Measurements from ENCODE around the gene RHBDF1. TPM values are rescaled to one million over a fixed set of nuclear protein-coding genes. Genes with fewer than 3 reads are reported as not detected.

Gene RHBDF1
- total and polyA plus RNA-seq, 10 of the 15 experiments (the other 5 are each of a cell fraction or from before 2014, with no cell fraction given), result 0.04 to 0.85 (median 0.36) TPM; not detected in 3

GRCh38 chr16:92431-93339 is 20.3 kb upstream of the RHBDF1 start:
- FAIRE-seq, result no peak

More at GRCh38 chr16:92431-93339, 20.3 kb upstream of the RHBDF1 start:
- ATAC-seq (no peak), DNase-seq (ENCODE audit: low read depth, low spot score) (no peak)
- no TSS peak for BruUV-seq (replicated peaks)
- Histone ChIP-seq H3K9me3 (replicated peaks; ENCODE audit: control insufficient read depth, insufficient read depth, low read length) (no peaks in the 10 kb centered on the region), H3K9ac (ENCODE audit: control insufficient read depth, insufficient read depth, low read length) (no peak overlapping the region), H3K36me3 (ENCODE audit: control insufficient read depth in 2 of 2, insufficient read depth in 2 of 2, low read length in 1 of 2) (peaks cover 6 to 10% of the 10 kb centered on the region in 2 experiments; a peak in 3 of 4 replicates), H3K27ac (ENCODE audit: control insufficient read depth, insufficient read depth) (no peak overlapping the region), H3K79me2 (ENCODE audit: control insufficient read depth, insufficient read depth, low read length) (no peaks in the 10 kb centered on the region), H4K20me1 (ENCODE audit: control insufficient read depth, insufficient read depth) (no peaks in the 10 kb centered on the region), H3K4me3 (no peak overlapping the region), H3K4me1 (ENCODE audit: control insufficient read depth, insufficient read depth, low read length) (no peaks in the 10 kb centered on the region), H2AFZ (ENCODE audit: control insufficient read depth, low read depth, low read length) (no peak overlapping the region), H3K4me2 (ENCODE audit: control insufficient read depth, insufficient read depth) (no peak overlapping the region), H3K27me3 (replicated peaks in 1 of 2; ENCODE audit: control insufficient read depth in 2 of 2, insufficient read depth in 2 of 2, low read length in 1 of 2) (no peaks in the 10 kb centered on the region)
- ChIA-PET SMC1A (ENCODE audit: uncharacterized antibody, unreplicated experiment) (interaction anchor here (1.1 to 5.7 kb wide), 2 partner anchors 17 to 27 kb away, joined by 3 to 77 read pairs; no protein-coding TSS in a partner anchor), RAD21 (ENCODE audit: unreplicated experiment) (interaction anchor here (1.5 to 6.5 kb wide), 2 partner anchors 27 kb away, joined by 6 to 132 read pairs; no protein-coding TSS in a partner anchor), POLR2A (interaction anchor here (1.0 kb wide), 1 partner anchor 16 kb away, joined by 3 read pairs; no protein-coding TSS in a partner anchor), CTCF (interaction anchor here (1.1 to 7.9 kb wide), 6 partner anchors 13 to 53 kb away, joined by 4 to 319 read pairs (median 6); partner anchors contain the start of genes MPG, POLR3K, RHBDF1 and SNRNP25)
- 89% methylated on average over 15 of the region's 15 CpGs for WGBS (ENCODE audit: insufficient coverage, insufficient replicate concordance, low lambda C conversion rate, missing lambda C conversion rate)
- TF ChIP-seq NFYA (IDR thresholded peaks at IDR 0.05; ENCODE audit: borderline replicate concordance, low read depth, low read length) (no peak), MTA2 (IDR thresholded peaks at IDR 0.05; ENCODE audit: low read depth) (no peak), BCL3 (IDR thresholded peaks at IDR 0.05; ENCODE audit: borderline replicate concordance, insufficient read depth, low read depth, low read length, poor library complexity, severe bottlenecking) (no peak)
- intact Hi-C loops (cut with micrococcal nuclease; ENCODE audit: unreplicated experiment) (no loop called here), in situ Hi-C loops (cut with MboI) (no loop called here)
